ENCODE data around the gene KCNK10. TPM values are rescaled to one million over a fixed set of nuclear protein-coding genes. Genes with fewer than 3 reads are reported as not detected.
"Not testable (repeated sequence)": the region's sequence is repeated elsewhere in the genome, so short reads cannot be mapped to it uniquely, and the experiment has no call there.

The KCNK10 gene
- total RNA-seq, 4 donors from 2014 or later: 0.02 TPM; not detected in 3

- no peak overlapping the region for H3K4me3 ChIP-seq (ENCODE audit: low read depth, poor library complexity, severe bottlenecking)
- WGBS, 2 donors: 64 to 75% methylated on average over 6 of the region's 6 CpGs
- TF ChIP-seq CTCF (IDR thresholded peaks at IDR 0.05) (no peak), POLR2A (IDR thresholded peaks at IDR 0.05) (no peak)
- intact Hi-C loops (cut with DNase I; ENCODE audit: low total_unique reads): no loop called here
- DNase-seq (ENCODE audit: low spot score in 2 of 2): no peak
Measured at GRCh38 chr14:88264116-88264515, 59.0 kb downstream of the KCNK10 start.

GRCh38 chr14:88261302-88261701 lies 61.8 kb downstream of the KCNK10 start:
- DNase-seq (ENCODE audit: low spot score in 2 of 2); H3K4me3 ChIP-seq (ENCODE audit: low read depth, poor library complexity, severe bottlenecking); intact Hi-C loops (cut with DNase I; ENCODE audit: low total_unique reads): not testable (repeated sequence)
- 68 to 76% methylated on average over 3 of the region's 3 CpGs for WGBS, 2 donors

- no peak for TF ChIP-seq CTCF (IDR thresholded peaks at IDR 0.05)
- no peak for TF ChIP-seq POLR2A (IDR thresholded peaks at IDR 0.05)
Measured at GRCh38 chr14:88258021-88258420, 65.0 kb downstream of the KCNK10 start.

GRCh38 chr14:88256997-88257950 lies 65.8 kb downstream of the KCNK10 start:
- no peak overlapping the region for H3K4me3 ChIP-seq (ENCODE audit: low read depth, poor library complexity, severe bottlenecking)
- TF ChIP-seq POLR2A (IDR thresholded peaks at IDR 0.05): no peak
- no peak for TF ChIP-seq CTCF (IDR thresholded peaks at IDR 0.05)
- WGBS, 2 donors: 41 to 43% methylated on average over 9 of the region's 9 CpGs
- DNase-seq (ENCODE audit: low spot score in 2 of 2): no peak
- intact Hi-C loops (cut with DNase I; ENCODE audit: low total_unique reads): no loop called here

More at GRCh38 chr14:88258021-88258420, 65.0 kb downstream of the KCNK10 start:
- 41 to 54% methylated on average over 4 of the region's 4 CpGs for WGBS, 2 donors
- no peak for DNase-seq (ENCODE audit: low spot score in 2 of 2)
- intact Hi-C loops (cut with DNase I; ENCODE audit: low total_unique reads): no loop called here
- no peak overlapping the region for H3K4me3 ChIP-seq (ENCODE audit: low read depth, poor library complexity, severe bottlenecking)

GRCh38 chr14:88255798-88256197 lies 67.3 kb downstream of the KCNK10 start:
- H3K4me3 ChIP-seq (ENCODE audit: low read depth, poor library complexity, severe bottlenecking): no peak overlapping the region
- 76 to 88% methylated on average over 4 of the region's 4 CpGs for WGBS, 2 donors
- no peak for TF ChIP-seq CTCF (IDR thresholded peaks at IDR 0.05)
- TF ChIP-seq POLR2A (IDR thresholded peaks at IDR 0.05): no peak
- intact Hi-C loops (cut with DNase I; ENCODE audit: low total_unique reads): no loop called here
- DNase-seq (ENCODE audit: low spot score in 2 of 2): no peak

GRCh38 chr14:88255196-88255595 lies 67.9 kb downstream of the KCNK10 start:
- no peak overlapping the region for H3K4me3 ChIP-seq (ENCODE audit: low read depth, poor library complexity, severe bottlenecking)
- intact Hi-C loops (cut with DNase I; ENCODE audit: low total_unique reads): no loop called here
- DNase-seq (ENCODE audit: low spot score in 2 of 2): no peak
- no peak for TF ChIP-seq CTCF (IDR thresholded peaks at IDR 0.05)
- TF ChIP-seq POLR2A (IDR thresholded peaks at IDR 0.05): no peak
- WGBS, 2 donors: 67 to 72% methylated on average over 1 of the region's 1 CpG

Data from lower leg skin (tissue), 4 donors.